Cardiac muscle cell (in vitro differentiated cells and primary cell): Measurements from ENCODE around the gene PTGFR. TPM values are rescaled to one million over a fixed set of nuclear protein-coding genes. Genes with fewer than 3 reads are reported as not detected.

Experiments
- DNase-seq, 2 donors: peaks; one replicate each; pipeline versions ENCODE4 v3.0.0 to v3.0.0-alpha.2; 2010 to 2017; ENCODE audit warnings: low read depth in 1 of 2, low spot score in 1 of 2
- H3K27ac ChIP-seq: fragments of 200-600 bp; sonication (generic); 2 replicates; pipeline ENCODE4 v1.5.1; 2016
- H3K27me3 ChIP-seq: fragments of 200-600 bp; sonication (generic); 2 replicates; pipeline ENCODE4 v1.6.0; 2016; ENCODE audit warnings: control low read depth
- H3K36me3 ChIP-seq: fragments of 200-600 bp; sonication (generic); 2 replicates; pipeline ENCODE4 v1.5.1; 2016; ENCODE audit warnings: control low read depth
- H3K4me1 ChIP-seq: fragments of 200-600 bp; sonication (generic); 2 replicates; pipeline ENCODE4 v1.8.1; 2017; ENCODE audit warnings: low read depth, mild to moderate bottlenecking, mixed run types
- H3K4me3 ChIP-seq: fragments of 200-600 bp; sonication (generic); 2 replicates; pipeline ENCODE4 v1.5.1; 2016; ENCODE audit warnings: mild to moderate bottlenecking
- H3K9me3 ChIP-seq: fragments of 200-600 bp; sonication (generic); 2 replicates; pipeline ENCODE4 v1.5.1; 2017; ENCODE audit warnings: low read depth, mild to moderate bottlenecking, control low read depth
- polyA plus RNA-seq: library from polyadenylated mRNA; unstranded; fragments of >200 nt; fragmentation: Nextera tagmentation; extraction: Ambion mirVana; gene quantifications from 2 replicates; pipeline ENCODE4 v1.2.1, GENCODE V29; 2016
- total RNA-seq: library from RNA; depleted of rRNA; stranded (reverse); fragments of >200 nt; gene quantifications from 2 replicates; pipeline ENCODE4 v1.2.3, GENCODE V29; 2016
- TF ChIP-seq, protein P1 (sequence below): IDR thresholded peaks from 2 replicates; pipeline ENCODE4 v1.5.1; 2012; ENCODE audit warnings: low read depth, mild to moderate bottlenecking, low read length

Gene PTGFR
- total and polyA plus RNA-seq, 2 experiments from 2014 or later: not detected

DNA sequence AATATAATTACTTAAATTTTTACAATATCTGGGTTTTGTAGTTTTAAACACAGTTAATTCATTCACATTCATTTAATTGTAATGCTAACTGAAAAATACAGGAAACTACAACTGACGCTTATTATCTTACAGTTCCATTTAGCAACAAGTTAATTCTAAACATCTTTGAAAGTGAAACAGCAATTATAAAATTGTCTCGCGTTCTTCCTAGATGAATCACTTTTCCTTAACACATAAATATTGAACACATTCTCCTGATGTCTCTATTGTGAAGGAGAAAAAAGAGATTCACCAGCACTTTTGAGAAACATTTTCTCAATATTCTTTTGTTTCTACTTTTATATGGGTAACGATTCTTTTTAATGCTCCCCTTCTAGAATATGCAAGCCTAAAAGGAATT, 6.4 kb downstream of the PTGFR start:
- no peak overlapping the region for H3K27ac ChIP-seq
- H3K9me3 ChIP-seq: no peaks in the 10 kb centered on the region
- H3K27me3 ChIP-seq: peaks cover 38% of the 10 kb centered on the region
- H3K4me3 ChIP-seq: no peak overlapping the region
- TF ChIP-seq, protein P1, sequence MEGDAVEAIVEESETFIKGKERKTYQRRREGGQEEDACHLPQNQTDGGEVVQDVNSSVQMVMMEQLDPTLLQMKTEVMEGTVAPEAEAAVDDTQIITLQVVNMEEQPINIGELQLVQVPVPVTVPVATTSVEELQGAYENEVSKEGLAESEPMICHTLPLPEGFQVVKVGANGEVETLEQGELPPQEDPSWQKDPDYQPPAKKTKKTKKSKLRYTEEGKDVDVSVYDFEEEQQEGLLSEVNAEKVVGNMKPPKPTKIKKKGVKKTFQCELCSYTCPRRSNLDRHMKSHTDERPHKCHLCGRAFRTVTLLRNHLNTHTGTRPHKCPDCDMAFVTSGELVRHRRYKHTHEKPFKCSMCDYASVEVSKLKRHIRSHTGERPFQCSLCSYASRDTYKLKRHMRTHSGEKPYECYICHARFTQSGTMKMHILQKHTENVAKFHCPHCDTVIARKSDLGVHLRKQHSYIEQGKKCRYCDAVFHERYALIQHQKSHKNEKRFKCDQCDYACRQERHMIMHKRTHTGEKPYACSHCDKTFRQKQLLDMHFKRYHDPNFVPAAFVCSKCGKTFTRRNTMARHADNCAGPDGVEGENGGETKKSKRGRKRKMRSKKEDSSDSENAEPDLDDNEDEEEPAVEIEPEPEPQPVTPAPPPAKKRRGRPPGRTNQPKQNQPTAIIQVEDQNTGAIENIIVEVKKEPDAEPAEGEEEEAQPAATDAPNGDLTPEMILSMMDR: no peak
- no peaks in the 10 kb centered on the region for H3K4me1 ChIP-seq
- H3K36me3 ChIP-seq: no peaks in the 10 kb centered on the region
- no peak for DNase-seq

DNA sequence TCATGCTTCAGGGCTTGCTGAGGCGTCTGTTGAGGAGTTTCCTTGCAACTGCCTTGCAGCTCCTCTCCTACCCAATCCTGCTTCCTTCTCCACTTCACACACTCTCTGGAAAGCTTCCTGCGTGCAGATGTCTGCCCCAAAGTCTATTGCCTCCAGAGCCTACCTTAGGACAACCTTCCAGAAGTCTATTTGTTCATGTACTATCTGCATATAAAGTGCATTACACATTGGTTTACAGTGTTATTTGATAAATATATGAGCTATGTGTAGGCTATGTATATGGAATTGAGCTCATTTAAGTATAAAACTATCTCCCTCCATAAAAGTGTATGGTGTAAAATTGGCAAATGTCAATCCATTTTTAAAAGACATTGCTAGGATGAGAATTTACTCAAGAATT, 9.8 kb downstream of the PTGFR start:
- no peak for DNase-seq
- TF ChIP-seq, protein P1: no peak
- Histone ChIP-seq H3K4me1 (no peaks in the 10 kb centered on the region), H3K4me3 (no peak overlapping the region), H3K36me3 (no peaks in the 10 kb centered on the region), H3K27me3 (peaks cover 11% of the 10 kb centered on the region), H3K9me3 (no peaks in the 10 kb centered on the region), H3K27ac (no peak overlapping the region)

- H3K9me3 ChIP-seq: no peaks in the 10 kb centered on the region
- no peaks in the 10 kb centered on the region for H3K36me3 ChIP-seq
- H3K4me3 ChIP-seq: no peak overlapping the region
- H3K4me1 ChIP-seq: no peaks in the 10 kb centered on the region
- H3K27me3 ChIP-seq: peaks cover 11% of the 10 kb centered on the region
- no peak for DNase-seq
- TF ChIP-seq, protein P1: no peak
- H3K27ac ChIP-seq: no peak overlapping the region
These were observed 10.4 kb downstream of the PTGFR start for GRCh38 chr1:78501203-78501602.

GRCh38 chr1:78511334-78511733, 20.6 kb downstream of the PTGFR start:
- Histone ChIP-seq H3K27ac (no peak overlapping the region), H3K9me3 (no peaks in the 10 kb centered on the region), H3K27me3 (no peaks in the 10 kb centered on the region), H3K4me1 (no peaks in the 10 kb centered on the region), H3K36me3 (no peaks in the 10 kb centered on the region), H3K4me3 (no peak overlapping the region)
- TF ChIP-seq, protein P1: no peak
- DNase-seq: no peak

GRCh38 chr1:78516716-78517115, 25.9 kb downstream of the PTGFR start:
- no peaks in the 10 kb centered on the region for H3K4me1 ChIP-seq
- H3K27ac ChIP-seq: no peak overlapping the region
- TF ChIP-seq, protein P1: no peak
- no peak overlapping the region for H3K4me3 ChIP-seq
- no peaks in the 10 kb centered on the region for H3K27me3 ChIP-seq
- DNase-seq: no peak
- no peaks in the 10 kb centered on the region for H3K9me3 ChIP-seq
- no peaks in the 10 kb centered on the region for H3K36me3 ChIP-seq

GRCh38 chr1:78519446-78519845, 28.7 kb downstream of the PTGFR start:
- no peak overlapping the region for H3K4me3 ChIP-seq
- H3K36me3 ChIP-seq: no peaks in the 10 kb centered on the region
- H3K27me3 ChIP-seq: no peaks in the 10 kb centered on the region
- no peaks in the 10 kb centered on the region for H3K9me3 ChIP-seq
- no peaks in the 10 kb centered on the region for H3K4me1 ChIP-seq
- no peak overlapping the region for H3K27ac ChIP-seq
- TF ChIP-seq, protein P1: no peak
- no peak for DNase-seq
